ENCODE measurements around the gene CHKA.

Gene CHKA

DNA sequence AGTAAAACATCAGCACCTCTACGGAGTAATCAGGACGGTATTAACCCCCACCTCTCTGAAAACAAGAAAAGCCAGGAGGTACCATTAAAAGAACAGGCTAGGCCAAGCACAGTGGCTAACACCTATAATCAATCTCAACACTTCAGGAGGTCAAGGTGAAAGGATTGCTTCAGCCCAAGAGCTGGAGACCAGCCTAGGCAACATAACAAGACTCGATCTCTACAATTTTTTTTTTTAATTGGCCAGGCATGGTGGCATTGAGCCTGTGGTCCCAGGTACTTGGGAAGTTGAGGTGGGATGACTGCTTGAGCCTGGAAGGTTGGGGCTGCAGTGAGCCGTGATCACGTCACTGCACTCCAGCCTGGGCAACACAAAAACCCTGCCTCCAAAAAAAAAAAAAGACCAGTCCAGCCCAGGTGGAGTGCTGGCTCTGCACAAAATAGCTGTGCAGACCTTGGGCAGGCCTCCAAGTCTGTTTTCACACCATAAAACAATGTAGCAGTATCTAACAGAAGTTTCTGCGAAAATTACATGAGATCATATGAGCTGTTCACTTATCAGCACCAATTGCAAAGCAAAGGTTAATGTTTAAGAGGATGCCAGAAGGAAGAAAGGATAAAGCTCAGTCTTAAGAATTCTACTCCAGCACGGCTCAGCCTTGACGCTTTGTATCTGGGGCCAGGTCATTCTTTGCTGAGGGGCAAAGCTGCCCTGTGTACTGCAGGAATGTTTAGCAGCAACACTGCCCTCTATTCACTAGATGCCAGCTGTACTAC is 14.8 kb downstream of the CHKA start:
- Histone ChIP-seq H3K4me1 (ENCODE audit: low read length) (no peaks in the 10 kb centered on the region), H2AFZ (ENCODE audit: low read length) (no peak overlapping the region), H3K79me2 (ENCODE audit: low read length) (peaks cover 82% of the 10 kb centered on the region), H3K4me2 (ENCODE audit: low read depth, low read length) (no peak overlapping the region), H3K4me3 (ENCODE audit: low read length) (no peak overlapping the region), H3K27ac (ENCODE audit: low read length) (no peak overlapping the region), H3K9me2 (replicated peaks; ENCODE audit: insufficient read depth, low read length) (no peaks in the 10 kb centered on the region), H3K9ac (ENCODE audit: low read length) (no peak overlapping the region), H3F3A (ENCODE audit: insufficient read depth, low read length) (no peaks in the 10 kb centered on the region), H4K20me1 (ENCODE audit: insufficient read depth, low read length) (no peaks in the 10 kb centered on the region), H3K9me3 (replicated peaks; ENCODE audit: insufficient read depth, low read length) (no peaks in the 10 kb centered on the region), H3K27me3 (replicated peaks; ENCODE audit: insufficient read depth, low read length) (no peaks in the 10 kb centered on the region), H3K36me3 (replicated peaks; ENCODE audit: insufficient read depth, low read length) (no peaks in the 10 kb centered on the region)
- TF ChIP-seq EZH2 (optimal IDR thresholded peaks at IDR 0.05; ENCODE audit: low read depth, low read length) (no peak), EZH2phosphoT487 (IDR thresholded peaks at IDR 0.05; ENCODE audit: low read length) (no peak)
- TF ChIP-seq, protein P1, sequence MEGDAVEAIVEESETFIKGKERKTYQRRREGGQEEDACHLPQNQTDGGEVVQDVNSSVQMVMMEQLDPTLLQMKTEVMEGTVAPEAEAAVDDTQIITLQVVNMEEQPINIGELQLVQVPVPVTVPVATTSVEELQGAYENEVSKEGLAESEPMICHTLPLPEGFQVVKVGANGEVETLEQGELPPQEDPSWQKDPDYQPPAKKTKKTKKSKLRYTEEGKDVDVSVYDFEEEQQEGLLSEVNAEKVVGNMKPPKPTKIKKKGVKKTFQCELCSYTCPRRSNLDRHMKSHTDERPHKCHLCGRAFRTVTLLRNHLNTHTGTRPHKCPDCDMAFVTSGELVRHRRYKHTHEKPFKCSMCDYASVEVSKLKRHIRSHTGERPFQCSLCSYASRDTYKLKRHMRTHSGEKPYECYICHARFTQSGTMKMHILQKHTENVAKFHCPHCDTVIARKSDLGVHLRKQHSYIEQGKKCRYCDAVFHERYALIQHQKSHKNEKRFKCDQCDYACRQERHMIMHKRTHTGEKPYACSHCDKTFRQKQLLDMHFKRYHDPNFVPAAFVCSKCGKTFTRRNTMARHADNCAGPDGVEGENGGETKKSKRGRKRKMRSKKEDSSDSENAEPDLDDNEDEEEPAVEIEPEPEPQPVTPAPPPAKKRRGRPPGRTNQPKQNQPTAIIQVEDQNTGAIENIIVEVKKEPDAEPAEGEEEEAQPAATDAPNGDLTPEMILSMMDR (IDR thresholded peaks at IDR 0.05; ENCODE audit: low read length) = no peak
- no peak for DNase-seq

DNA sequence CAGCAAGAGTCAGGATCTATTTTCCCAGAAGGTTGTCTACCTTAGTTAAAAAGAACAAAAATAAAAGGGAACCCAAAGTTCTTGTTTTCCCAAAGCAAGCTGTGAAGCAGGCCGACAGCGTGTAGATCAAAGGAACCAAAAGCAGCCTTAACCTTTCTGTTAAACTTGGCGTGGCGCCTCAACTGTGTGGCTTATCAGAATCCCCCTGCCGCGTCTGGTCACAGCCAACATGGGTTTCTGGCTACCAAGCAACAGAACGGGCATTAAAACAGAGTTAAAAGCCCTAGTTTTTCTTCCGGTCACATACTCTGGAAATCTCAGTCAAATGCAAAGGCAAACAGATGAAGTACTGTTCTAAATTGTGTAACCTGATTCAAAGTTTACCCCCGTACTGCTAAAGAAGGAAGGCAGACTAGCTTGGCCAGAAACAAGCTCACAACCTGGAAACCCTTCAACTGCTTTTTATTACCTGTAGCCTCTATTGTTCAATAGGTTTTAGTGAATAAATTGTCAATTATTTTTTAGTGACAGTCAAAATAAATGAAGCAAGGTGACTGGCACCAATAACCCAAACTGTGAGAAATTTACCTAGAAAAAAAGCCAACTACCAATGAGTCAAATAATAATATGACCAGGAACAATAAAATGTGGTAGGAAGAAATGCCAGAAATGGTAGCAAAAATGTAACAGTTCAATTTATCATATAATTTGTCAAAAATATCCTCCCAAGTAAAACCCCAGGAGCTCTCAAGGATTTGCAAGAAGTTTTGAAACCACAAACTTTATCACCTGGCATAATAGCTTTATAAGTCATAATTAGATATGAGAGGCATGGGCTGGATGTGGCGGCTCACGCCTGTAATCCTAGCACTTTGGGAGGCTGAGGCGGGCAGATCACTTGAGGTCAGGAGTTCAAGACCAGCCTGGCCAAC is 21.4 kb downstream of the CHKA start:
- Histone ChIP-seq H3K27me3 (replicated peaks; ENCODE audit: insufficient read depth, low read length) (no peaks in the 10 kb centered on the region), H3K27ac (ENCODE audit: low read length) (no peak overlapping the region), H3K9me2 (replicated peaks; ENCODE audit: insufficient read depth, low read length) (no peaks in the 10 kb centered on the region), H3K4me2 (ENCODE audit: low read depth, low read length) (no peak overlapping the region), H3K4me1 (ENCODE audit: low read length) (no peaks in the 10 kb centered on the region), H3K79me2 (ENCODE audit: low read length) (peaks cover 69% of the 10 kb centered on the region), H4K20me1 (ENCODE audit: insufficient read depth, low read length) (no peaks in the 10 kb centered on the region), H3K9ac (ENCODE audit: low read length) (no peak overlapping the region), H3F3A (ENCODE audit: insufficient read depth, low read length) (no peaks in the 10 kb centered on the region), H3K36me3 (replicated peaks; ENCODE audit: insufficient read depth, low read length) (peaks cover 3% of the 10 kb centered on the region; the same call in 1 of the 2 replicates), H3K9me3 (replicated peaks; ENCODE audit: insufficient read depth, low read length) (no peaks in the 10 kb centered on the region), H2AFZ (ENCODE audit: low read length) (no peak overlapping the region), H3K4me3 (ENCODE audit: low read length) (no peak overlapping the region)
- DNase-seq = no peak
- TF ChIP-seq, protein P1 (IDR thresholded peaks at IDR 0.05; ENCODE audit: low read length) = no peak
- TF ChIP-seq EZH2 (optimal IDR thresholded peaks at IDR 0.05; ENCODE audit: low read depth, low read length) (no peak), EZH2phosphoT487 (IDR thresholded peaks at IDR 0.05; ENCODE audit: low read length) (no peak)

DNA sequence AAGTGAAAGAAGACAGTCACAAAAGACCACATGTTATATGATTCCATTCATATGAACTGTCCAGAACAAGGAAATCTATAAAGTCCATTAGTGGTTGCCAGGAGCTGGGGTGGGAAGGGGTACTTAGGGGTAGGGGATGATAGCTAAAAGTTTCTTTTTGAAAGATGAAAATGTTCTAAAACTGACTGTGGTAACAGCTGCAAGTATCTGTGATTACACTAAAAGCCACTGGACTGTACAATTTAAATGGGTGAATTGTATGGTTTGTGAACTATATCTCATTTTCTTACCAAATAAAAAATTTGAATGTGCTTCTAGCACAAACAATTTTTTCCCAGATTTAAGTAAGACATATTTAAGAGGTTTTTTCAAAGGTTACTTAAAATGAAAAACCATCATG is 22.1 kb downstream of the CHKA start:
- no peaks in the 10 kb centered on the region for H3K4me1 ChIP-seq (ENCODE audit: low read length)
- no peaks in the 10 kb centered on the region for H3K9me2 ChIP-seq (replicated peaks; ENCODE audit: insufficient read depth, low read length)
- peaks cover 3% of the 10 kb centered on the region; the same call in 1 of the 2 replicates for H3K36me3 ChIP-seq (replicated peaks; ENCODE audit: insufficient read depth, low read length)
- H3K4me2 ChIP-seq (ENCODE audit: low read depth, low read length) = no peak overlapping the region
- H3K79me2 ChIP-seq (ENCODE audit: low read length) = peaks cover 66% of the 10 kb centered on the region
- H2AFZ ChIP-seq (ENCODE audit: low read length) = no peak overlapping the region
- H3K27ac ChIP-seq (ENCODE audit: low read length) = no peak overlapping the region
- H3K9me3 ChIP-seq (replicated peaks; ENCODE audit: insufficient read depth, low read length) = no peaks in the 10 kb centered on the region
- no peaks in the 10 kb centered on the region for H4K20me1 ChIP-seq (ENCODE audit: insufficient read depth, low read length)
- no peaks in the 10 kb centered on the region for H3K27me3 ChIP-seq (replicated peaks; ENCODE audit: insufficient read depth, low read length)
- DNase-seq = no peak
- H3F3A ChIP-seq (ENCODE audit: insufficient read depth, low read length) = no peaks in the 10 kb centered on the region
- TF ChIP-seq, protein P1 (IDR thresholded peaks at IDR 0.05; ENCODE audit: low read length) = no peak
- TF ChIP-seq EZH2phosphoT487 (IDR thresholded peaks at IDR 0.05; ENCODE audit: low read length) = no peak
- TF ChIP-seq EZH2 (optimal IDR thresholded peaks at IDR 0.05; ENCODE audit: low read depth, low read length) = no peak
- no peak overlapping the region for H3K4me3 ChIP-seq (ENCODE audit: low read length)
- no peak overlapping the region for H3K9ac ChIP-seq (ENCODE audit: low read length)

All from MM.1S (cell line).